CD4-positive, alpha-beta memory T cell (primary cell): ENCODE data around the gene LMAN2. TPM values are rescaled to one million over a fixed set of nuclear protein-coding genes. Genes with fewer than 3 reads are reported as not detected.
A peak's percentile ranks its signal among the peaks of the same experiment; 100 is the strongest.

Experiments used
- CTCF ChIA-PET: fragments of 350-600 bp; sonication (Branson Sonifier 250); formaldehyde crosslinking; loops from one replicate; lab custom pipeline; 2021; ENCODE audit warnings: inconsistent platforms; ENCODE audit not compliant: partially characterized antibody; lab: Charles Lee
- POLR2A ChIA-PET: fragments of 350-600 bp; sonication (Branson Sonifier 250); formaldehyde crosslinking; loops from one replicate; lab custom pipeline; 2021; ENCODE audit not compliant: partially characterized antibody; lab: Charles Lee
- DNase-seq, 5 donors: peaks; one replicate each; pipeline versions ENCODE4 v3.0.0 to v3.0.0-alpha.2; 2020 to 2022; ENCODE audit warnings: mixed read lengths in 1 of 5
- H3K27ac ChIP-seq: one replicate; pipeline ENCODE4 v1.7.0; 2013; ENCODE audit warnings: low read depth, low read length
- H3K27me3 ChIP-seq: 2 replicates; pipeline ENCODE4 v1.7.0; 2013; ENCODE audit warnings: mild to moderate bottlenecking, low read length, moderate library complexity; ENCODE audit not compliant: insufficient read depth
- H3K36me3 ChIP-seq: 2 replicates; pipeline ENCODE4 v1.7.0; 2013; ENCODE audit warnings: mild to moderate bottlenecking, low read length, moderate library complexity; ENCODE audit not compliant: insufficient read depth
- H3K4me1 ChIP-seq: 2 replicates; pipeline ENCODE4 v1.7.0; 2013; ENCODE audit warnings: mild to moderate bottlenecking, low read length, moderate library complexity; ENCODE audit not compliant: insufficient read depth
- H3K4me3 ChIP-seq, 2 donors: one replicate each; pipeline ENCODE4 v1.7.0; 2013; ENCODE audit warnings: low read length in 2 of 2, mild to moderate bottlenecking in 1 of 2
- H3K9me3 ChIP-seq, 2 donors: one replicate each; pipeline ENCODE4 v1.7.0; 2013; ENCODE audit warnings: low read length in 2 of 2, control low read depth in 1 of 2; ENCODE audit not compliant: control insufficient read depth in 1 of 2
- H3K27ac Mint-ChIP-seq, 7 donors: one replicate each; pipeline ENCODE4 v1.8.0; 2020 to 2021; ENCODE audit warnings: mixed read lengths in 7 of 7, mild to moderate bottlenecking in 6 of 7, inconsistent platforms in 3 of 7, moderate library complexity in 3 of 7
- H3K27me3 Mint-ChIP-seq, 2 donors: one replicate each; pipeline ENCODE4 v1.8.0; 2020 to 2021; ENCODE audit warnings: mixed read lengths in 2 of 2
- H3K36me3 Mint-ChIP-seq, 2 donors: one replicate each; pipeline ENCODE4 v1.8.0; 2020 to 2021; ENCODE audit warnings: mixed read lengths in 2 of 2, inconsistent platforms in 1 of 2, mild to moderate bottlenecking in 1 of 2
- H3K4me1 Mint-ChIP-seq, 4 donors: one replicate each; pipeline ENCODE4 v1.8.0; 2020 to 2021; ENCODE audit warnings: mixed read lengths in 4 of 4, mild to moderate bottlenecking in 1 of 4
- H3K4me3 Mint-ChIP-seq, 8 donors: one replicate each; pipeline ENCODE4 v1.8.0; 2020 to 2021; ENCODE audit warnings: mixed read lengths in 8 of 8, mild to moderate bottlenecking in 7 of 8, moderate library complexity in 6 of 8, inconsistent platforms in 3 of 8
- H3K9me3 Mint-ChIP-seq, 8 donors: one replicate each; pipeline ENCODE4 v1.8.0; 2020 to 2021; ENCODE audit warnings: mixed read lengths in 8 of 8, mild to moderate bottlenecking in 5 of 8, inconsistent platforms in 3 of 8, moderate library complexity in 1 of 8
- intact Hi-C: fragments of 100-400 bp; cut with micrococcal nuclease; formaldehyde crosslinking; loops from one replicate; pipeline ENCODE4 v1.15.1; 2023
- polyA plus RNA-seq, 2 donors: library from polyadenylated mRNA; unstranded; fragments of 300-500 nt; fragmentation: Illumina TruSeq; gene quantifications; one replicate each; pipeline ENCODE4 v1.2.3, GENCODE V29; 2021
- total RNA-seq, 2 experiments: library from RNA; stranded (reverse); gene quantifications; one replicate each; pipeline ENCODE4 v1.2.3, GENCODE V29; 2021

The LMAN2 gene
- total and polyA plus RNA-seq, 4 experiments from 2014 or later, result 114 to 322 (median 173) TPM

DNA sequence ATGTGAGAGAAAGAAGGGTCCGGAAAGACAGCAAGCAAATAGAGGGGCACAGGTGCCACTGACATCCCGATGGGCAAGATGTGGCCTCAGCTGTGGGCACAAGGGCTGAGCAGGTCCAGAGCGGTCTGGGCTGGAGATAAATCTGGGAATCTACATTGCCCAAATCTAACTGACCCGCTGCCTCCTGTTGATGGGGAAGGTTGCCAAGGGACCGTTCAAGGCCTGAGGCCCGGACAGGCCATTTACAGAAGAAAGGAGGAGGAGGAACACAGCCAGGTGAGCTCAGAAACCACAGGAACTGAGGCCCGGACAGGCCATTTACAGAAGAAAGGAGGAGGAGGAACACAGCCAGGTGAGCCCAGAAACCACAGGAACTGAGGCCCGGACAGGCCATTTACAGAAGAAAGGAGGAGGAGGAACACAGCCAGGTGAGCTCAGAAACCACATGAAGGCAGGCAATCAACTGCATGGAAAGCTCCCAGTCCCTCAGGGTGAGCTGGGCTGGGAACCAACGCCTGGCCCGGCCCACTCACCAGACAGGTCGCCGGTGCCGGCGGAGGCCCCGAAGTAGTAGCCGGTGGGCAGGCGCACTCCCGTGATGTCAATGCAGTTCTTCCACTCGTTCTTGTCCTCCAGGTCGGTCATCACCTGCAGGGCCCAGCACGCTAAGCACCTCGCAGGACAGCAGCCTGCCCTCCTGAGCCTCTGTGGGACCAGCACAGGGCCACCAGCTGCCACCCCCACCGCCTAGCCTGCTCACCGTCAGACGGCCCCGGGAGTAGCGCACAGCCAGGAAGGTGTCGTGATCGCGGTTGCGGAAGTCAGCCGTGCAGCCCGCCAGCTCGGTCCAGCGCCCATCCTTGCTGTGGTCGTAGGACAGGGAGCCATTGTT, 14.6 kb downstream of the LMAN2 start:
- H3K27me3 Mint-ChIP-seq, result no peaks in the 10 kb centered on the region
- Histone ChIP-seq H3K4me1 (no peaks in the 10 kb centered on the region), H3K36me3 (peaks cover 74% of the 10 kb centered on the region), H3K9me3 (no peaks in the 10 kb centered on the region), H3K27ac (no peak overlapping the region), H3K27me3 (no peaks in the 10 kb centered on the region), H3K4me3 (no peak overlapping the region)
- peaks cover 10 to 23% (median 12%) of the 10 kb centered on the region in 4 donors for H3K4me1 Mint-ChIP-seq
- ChIA-PET CTCF (interaction anchor here (1.0 kb wide), 1 partner anchor 32 kb away, joined by 3 read pairs; no protein-coding TSS in a partner anchor), POLR2A (interaction anchor here (0.7 kb wide), 1 partner anchor 1721 kb away, joined by 3 read pairs; no protein-coding TSS in a partner anchor)
- intact Hi-C loops, result no loop called here
- H3K36me3 Mint-ChIP-seq, result peaks cover 32 to 57% of the 10 kb centered on the region in 2 donors
- no peak overlapping the region for H3K27ac Mint-ChIP-seq
- H3K9me3 Mint-ChIP-seq, result peaks cover 0 to 8% (median under 1%) of the 10 kb centered on the region in 8 donors
- no peak for DNase-seq
- H3K4me3 Mint-ChIP-seq, result no peak overlapping the region

GRCh38 chr5:177336112-177336511, 15.4 kb downstream of the LMAN2 start:
- ChIA-PET POLR2A (interaction anchor here (0.7 to 0.8 kb wide), 2 partner anchors 16 to 1720 kb away, joined by 3 read pairs; partner anchors contain the start of gene LMAN2), CTCF (interaction anchor here (1.0 kb wide), 1 partner anchor 31 kb away, joined by 3 read pairs; no protein-coding TSS in a partner anchor)
- no peaks in the 10 kb centered on the region for H3K9me3 ChIP-seq
- H3K27me3 ChIP-seq, result no peaks in the 10 kb centered on the region
- no peak overlapping the region for H3K27ac Mint-ChIP-seq
- H3K4me1 Mint-ChIP-seq, result peaks cover 7 to 17% (median 9%) of the 10 kb centered on the region in 4 donors
- DNase-seq, result no peak
- H3K9me3 Mint-ChIP-seq, result peaks cover 0 to 8% (median under 1%) of the 10 kb centered on the region in 8 donors
- no peak overlapping the region for H3K4me3 ChIP-seq
- intact Hi-C loops, result no loop called here
- H3K4me3 Mint-ChIP-seq, result no peak overlapping the region
- peaks cover 75% of the 10 kb centered on the region for H3K36me3 ChIP-seq
- H3K27me3 Mint-ChIP-seq, result no peaks in the 10 kb centered on the region
- H3K36me3 Mint-ChIP-seq, result peaks cover 26 to 56% of the 10 kb centered on the region in 2 donors
- H3K4me1 ChIP-seq, result no peaks in the 10 kb centered on the region
- no peak overlapping the region for H3K27ac ChIP-seq

GRCh38 chr5:177335701-177336065, 15.8 kb downstream of the LMAN2 start:
- peaks cover 0 to 8% (median under 1%) of the 10 kb centered on the region in 8 donors for H3K9me3 Mint-ChIP-seq
- no peak overlapping the region for H3K27ac Mint-ChIP-seq
- ChIA-PET CTCF (interaction anchor here (1.1 kb wide), 1 partner anchor 20 kb away, joined by 3 read pairs; no protein-coding TSS in a partner anchor), POLR2A (interaction anchor here (0.8 kb wide), 1 partner anchor 16 kb away, joined by 3 read pairs; the partner anchor contains the start of gene LMAN2)
- peaks cover 28 to 60% of the 10 kb centered on the region in 2 donors for H3K36me3 Mint-ChIP-seq
- H3K9me3 ChIP-seq, result no peaks in the 10 kb centered on the region
- peaks cover 8 to 17% (median 9%) of the 10 kb centered on the region in 4 donors for H3K4me1 Mint-ChIP-seq
- H3K36me3 ChIP-seq, result peaks cover 79% of the 10 kb centered on the region
- intact Hi-C loops, result no loop called here
- H3K4me3 ChIP-seq, result no peak overlapping the region
- H3K27me3 ChIP-seq, result no peaks in the 10 kb centered on the region
- no peak for DNase-seq
- no peaks in the 10 kb centered on the region for H3K27me3 Mint-ChIP-seq
- no peak overlapping the region for H3K27ac ChIP-seq
- no peak overlapping the region for H3K4me3 Mint-ChIP-seq
- no peaks in the 10 kb centered on the region for H3K4me1 ChIP-seq

DNA sequence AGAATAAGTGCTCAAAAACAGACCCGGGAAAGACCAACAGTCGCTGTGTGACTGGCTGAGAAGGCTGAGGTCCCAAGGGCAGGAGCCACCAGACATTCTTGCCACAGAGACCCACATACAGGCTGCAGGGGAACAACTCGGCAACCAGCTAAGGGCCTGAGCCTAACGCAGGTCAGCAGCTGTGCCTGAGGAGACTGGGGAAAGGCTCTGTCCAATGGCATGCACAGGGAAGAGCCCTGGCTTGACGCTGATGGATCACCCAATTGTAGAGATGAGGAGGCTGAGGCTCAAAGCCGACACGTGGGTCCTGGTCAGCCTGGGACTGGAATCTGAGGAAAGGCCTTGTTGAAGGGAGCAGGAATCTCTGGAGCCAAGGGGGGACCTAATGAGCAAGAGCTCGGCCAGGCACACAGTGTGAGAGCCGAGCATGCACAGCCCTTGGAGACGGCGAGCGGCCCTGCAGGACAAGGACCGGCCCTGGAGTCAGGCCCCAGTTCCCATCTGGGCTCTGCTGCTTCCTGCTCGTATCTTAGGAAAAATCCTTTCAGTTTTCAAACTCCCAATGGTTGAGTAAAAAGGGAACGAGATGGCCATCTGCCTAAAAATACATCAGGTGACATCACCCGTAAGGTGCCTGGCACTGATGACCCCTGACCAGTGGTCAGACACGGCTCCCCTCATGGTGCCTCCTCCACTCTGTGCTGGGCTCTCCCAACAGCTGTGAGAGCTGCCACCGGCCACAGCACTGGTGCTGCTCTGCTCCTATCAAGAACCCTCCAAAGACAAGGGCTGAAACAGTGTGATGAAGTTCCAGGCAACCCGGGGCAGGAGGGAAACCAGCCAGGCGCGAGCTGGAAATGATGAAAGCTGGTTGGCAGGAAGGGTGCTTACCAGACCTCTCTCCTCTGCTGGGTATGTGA, 16.4 kb downstream of the LMAN2 start:
- POLR2A ChIA-PET, result interaction anchor here (0.8 kb wide), 1 partner anchor 17 kb away, joined by 3 read pairs; the partner anchor contains the start of gene LMAN2
- Histone ChIP-seq H3K4me1 (no peaks in the 10 kb centered on the region), H3K27me3 (no peaks in the 10 kb centered on the region), H3K4me3 (no peak overlapping the region), H3K9me3 (no peaks in the 10 kb centered on the region), H3K36me3 (peaks cover 85% of the 10 kb centered on the region), H3K27ac (no peak overlapping the region)
- Mint-ChIP-seq H3K36me3 (peaks cover 32 to 65% of the 10 kb centered on the region in 2 donors), H3K9me3 (peaks cover 0 to 8% (median under 1%) of the 10 kb centered on the region in 8 donors), H3K27me3 (no peaks in the 10 kb centered on the region), H3K27ac (no peak overlapping the region), H3K4me3 (no peak overlapping the region), H3K4me1 (peaks cover 8 to 16% (median 9%) of the 10 kb centered on the region in 4 donors)
- CTCF ChIA-PET, result interaction anchor here (1.1 to 3.6 kb wide), 3 partner anchors 17 to 54 kb away, joined by 3 to 8 read pairs (median 3); no protein-coding TSS in a partner anchor
- no peak for DNase-seq
- intact Hi-C loops, result no loop called here

- Histone ChIP-seq H3K4me1 (no peaks in the 10 kb centered on the region), H3K4me3 (no peak overlapping the region), H3K36me3 (peaks cover 83% of the 10 kb centered on the region), H3K9me3 (no peaks in the 10 kb centered on the region), H3K27me3 (no peaks in the 10 kb centered on the region), H3K27ac (no peak overlapping the region)
- H3K4me1 Mint-ChIP-seq, result peaks cover 0 to 7% (median 2%) of the 10 kb centered on the region in 4 donors
- peak overlapping the region in 1 of 7 donors; percentile 69 for H3K27ac Mint-ChIP-seq
- H3K27me3 Mint-ChIP-seq, result no peaks in the 10 kb centered on the region
- ChIA-PET POLR2A (interaction anchor here (2.6 kb wide), 1 partner anchor 69 kb away, joined by 9 read pairs; no protein-coding TSS in a partner anchor), CTCF (interaction anchor here (1.2 to 3.6 kb wide), 3 partner anchors 16 to 55 kb away, joined by 3 to 8 read pairs (median 5); no protein-coding TSS in a partner anchor)
- peaks cover 24 to 63% of the 10 kb centered on the region in 2 donors for H3K36me3 Mint-ChIP-seq
- intact Hi-C loops, result no loop called here
- H3K9me3 Mint-ChIP-seq, result no peaks in the 10 kb centered on the region
- DNase-seq, result no peak
- H3K4me3 Mint-ChIP-seq, result no peak overlapping the region
Observed at GRCh38 chr5:177334155-177334551, 17.3 kb downstream of the LMAN2 start.

DNA sequence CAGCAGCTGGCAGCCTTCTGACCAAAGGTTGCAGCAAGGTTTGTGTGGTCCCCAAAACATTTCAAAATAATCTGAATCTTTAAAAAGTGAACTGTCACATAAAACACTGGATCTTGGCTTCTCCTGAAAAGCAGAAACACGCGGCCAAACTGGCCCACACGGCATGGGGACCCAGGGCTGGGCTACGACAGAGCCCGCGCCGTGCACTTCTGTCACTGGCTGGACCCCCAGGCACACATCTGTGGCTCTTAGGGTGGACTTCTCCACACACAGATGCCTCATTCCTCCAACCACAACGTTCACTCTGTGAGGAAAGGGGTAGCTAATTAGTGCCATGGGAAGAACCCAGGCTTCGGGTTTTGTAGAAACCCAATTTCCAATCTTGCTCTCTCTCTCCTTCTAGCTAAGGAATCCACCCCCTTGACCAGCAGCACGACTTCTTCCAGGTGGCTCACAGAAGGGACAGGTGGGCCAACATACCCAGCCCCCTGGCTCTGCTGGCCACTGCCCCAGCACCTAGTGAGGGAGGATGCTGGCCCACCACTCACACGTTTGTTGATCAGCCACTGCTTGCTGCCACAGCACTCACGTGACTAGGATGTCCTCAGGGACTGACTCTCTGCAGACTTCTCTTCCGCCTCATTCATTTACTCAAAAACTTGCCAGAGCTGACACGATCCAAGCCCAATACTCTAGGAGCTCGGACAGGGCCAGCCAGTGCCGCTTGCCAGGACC, 17.9 kb downstream of the LMAN2 start:
- peaks cover 23 to 64% of the 10 kb centered on the region in 2 donors for H3K36me3 Mint-ChIP-seq
- no peak for DNase-seq
- no peaks in the 10 kb centered on the region for H3K27me3 Mint-ChIP-seq
- POLR2A ChIA-PET, result interaction anchor here (2.6 kb wide), 1 partner anchor 69 kb away, joined by 9 read pairs; no protein-coding TSS in a partner anchor
- intact Hi-C loops, result no loop called here
- H3K4me1 Mint-ChIP-seq, result peaks cover 0 to 6% (median 2%) of the 10 kb centered on the region in 4 donors
- H3K4me3 Mint-ChIP-seq, result no peak overlapping the region
- peaks cover 82% of the 10 kb centered on the region for H3K36me3 ChIP-seq
- no peaks in the 10 kb centered on the region for H3K9me3 ChIP-seq
- no peak overlapping the region for H3K27ac ChIP-seq
- CTCF ChIA-PET, result interaction anchor here (1.2 to 3.6 kb wide), 3 partner anchors 15 to 56 kb away, joined by 3 to 8 read pairs (median 5); no protein-coding TSS in a partner anchor
- no peaks in the 10 kb centered on the region for H3K27me3 ChIP-seq
- H3K4me1 ChIP-seq, result no peaks in the 10 kb centered on the region
- H3K27ac Mint-ChIP-seq, result peak overlapping the region in 3 of 7 donors; percentile 55 to 70 (median 69)
- H3K9me3 Mint-ChIP-seq, result no peaks in the 10 kb centered on the region
- no peak overlapping the region for H3K4me3 ChIP-seq
